Right renal pelvis (tissue), 4 donors: ENCODE data around the gene MDH2. TPM values are rescaled to one million over a fixed set of nuclear protein-coding genes. Genes with fewer than 3 reads are reported as not detected.
"Not testable (repeated sequence)": the region's sequence is repeated elsewhere in the genome, so short reads cannot be mapped to it uniquely, and the experiment has no call there.

Experiments
- DNase-seq, 4 donors: peaks; one replicate each; pipeline ENCODE4 v3.0.0-alpha.2; 2013; ENCODE audit warnings: low read depth in 4 of 4, low spot score in 3 of 4, missing footprints in 1 of 4
- polyA plus RNA-seq, 4 donors: library from polyadenylated mRNA; unstranded; fragments of 120-200 nt; gene quantifications; one replicate each; pipeline ENCODE4 v1.2.1, GENCODE V29; 2013; ENCODE audit not compliant: insufficient read length in 4 of 4

Gene MDH2
- polyA plus RNA-seq, 4 donors: 198 to 284 (median 212) TPM

DNA sequence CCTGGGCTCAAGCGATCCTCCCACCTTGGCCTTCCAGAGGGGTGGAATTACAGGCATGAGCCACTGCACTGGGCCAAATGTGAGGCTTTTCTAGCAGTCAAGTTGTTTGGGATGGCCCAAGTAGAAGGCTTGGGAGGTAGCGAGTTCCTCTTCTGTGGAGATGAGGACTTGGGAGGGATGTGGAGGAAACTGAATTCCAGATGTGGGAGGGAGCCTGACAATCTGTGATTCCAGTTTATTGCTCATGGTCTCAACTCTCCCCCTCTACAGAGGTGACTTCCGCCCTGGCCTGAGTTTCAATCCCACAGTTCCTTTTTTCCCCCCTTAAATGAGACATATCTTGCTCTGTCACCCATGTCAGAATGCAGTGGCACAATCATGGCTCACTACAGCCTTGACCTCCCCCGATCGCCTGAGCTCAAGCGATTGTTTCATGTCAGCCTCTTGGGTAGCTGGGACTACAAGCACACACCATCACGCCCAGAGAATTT lies 3.5 kb upstream of the MDH2 start:
- DNase-seq: no peak

DNA sequence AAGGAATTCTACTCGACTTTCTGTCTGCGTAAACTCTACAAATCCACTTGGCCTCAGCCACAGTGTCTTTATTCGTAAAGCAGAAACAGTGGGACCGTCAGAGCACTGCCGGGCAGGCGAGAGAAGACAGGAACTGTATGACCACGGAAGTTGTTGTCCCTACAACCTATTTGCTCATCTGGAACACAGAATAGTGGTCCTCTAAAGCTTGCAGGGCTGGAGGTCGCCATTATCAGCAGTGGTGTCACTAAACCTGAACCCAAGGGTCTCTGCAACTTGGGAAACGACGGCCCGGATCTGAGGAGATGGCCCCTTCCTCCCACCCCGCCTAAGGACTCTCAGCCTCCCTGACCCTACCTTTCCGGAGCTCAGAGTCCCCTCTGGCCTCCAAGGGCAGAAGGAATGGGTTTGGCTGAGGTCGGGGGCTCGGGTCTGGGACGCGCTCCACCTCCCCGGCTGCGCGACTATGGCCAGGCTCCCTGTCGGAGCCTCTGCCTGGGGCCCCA lies 548 bp upstream of the MDH2 start:
- DNase-seq: no peak

DNA sequence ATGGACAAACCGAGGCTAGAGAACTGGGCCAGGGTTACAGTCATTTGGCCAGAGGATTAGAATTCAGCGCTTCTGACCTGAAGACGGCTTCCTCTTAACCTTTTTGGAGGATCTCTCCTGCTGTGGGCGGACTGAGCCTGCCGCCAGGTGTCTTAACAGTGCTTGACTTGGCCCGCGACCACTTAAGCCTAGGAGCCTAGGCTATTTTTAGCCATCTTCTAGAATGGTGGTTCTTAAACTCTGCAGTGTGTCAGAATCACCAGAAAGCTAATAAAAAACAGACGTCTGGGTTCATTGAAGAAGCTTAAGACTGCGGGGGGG lies 722 bp downstream of the MDH2 start:
- no peak for DNase-seq

DNA sequence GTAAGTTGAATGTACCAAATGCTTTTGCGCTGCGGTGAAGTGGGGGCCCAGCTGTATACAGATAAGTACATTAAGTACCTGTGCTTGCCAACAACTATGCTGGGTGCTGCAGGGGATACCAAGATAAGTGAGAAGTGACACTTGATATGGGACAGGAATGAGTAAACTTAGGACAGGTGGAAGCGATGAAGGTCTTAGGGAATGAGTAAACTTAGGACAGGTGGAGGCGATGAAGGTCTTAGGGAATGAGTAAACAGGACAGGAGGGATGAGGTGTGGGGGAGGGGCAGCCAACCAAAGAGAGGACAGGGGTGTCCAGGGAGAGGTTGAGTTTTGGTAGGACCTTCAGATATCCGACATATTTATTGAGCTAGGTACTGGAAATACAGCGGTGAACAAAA lies 1.4 kb downstream of the MDH2 start:
- no peak for DNase-seq

DNA sequence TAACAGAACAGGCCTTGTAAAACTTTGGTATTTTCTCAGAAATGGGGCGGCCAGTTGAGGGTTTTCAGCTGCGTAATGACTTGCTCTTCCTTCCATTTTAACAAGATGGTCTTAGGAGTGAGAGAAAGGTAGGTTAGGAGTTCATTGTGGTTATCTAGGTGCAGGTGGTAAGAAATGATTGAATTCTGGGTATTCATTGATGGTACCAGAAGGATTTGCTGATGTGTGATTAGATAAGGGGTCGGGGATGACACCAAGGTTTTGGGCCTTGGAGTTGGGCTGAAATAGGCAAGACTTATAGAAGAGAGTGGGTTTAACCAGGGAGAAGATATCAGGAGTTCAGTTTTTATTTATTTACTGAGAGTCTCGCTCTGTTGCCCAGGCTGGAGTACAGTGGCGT lies 2.6 kb downstream of the MDH2 start:
- no peak for DNase-seq

DNA sequence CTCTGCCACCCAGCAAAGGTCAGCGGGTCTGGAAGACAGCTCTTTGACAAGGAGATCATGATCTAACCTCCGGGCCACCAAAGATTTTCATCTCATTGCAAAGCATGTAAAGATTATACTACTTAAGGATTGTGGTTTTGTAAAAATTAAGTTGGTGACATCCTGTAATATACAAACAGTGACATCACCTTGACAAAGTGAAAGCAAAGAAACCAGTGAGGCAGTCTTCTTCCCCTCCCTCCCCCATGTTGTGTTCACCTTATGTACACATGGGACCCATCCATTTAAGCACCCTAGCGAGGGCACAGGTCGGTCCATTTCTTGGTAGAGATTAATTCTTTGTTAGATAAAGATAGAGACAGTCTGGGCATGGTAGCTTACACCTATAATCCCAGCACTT lies 3.9 kb downstream of the MDH2 start:
- DNase-seq: no peak

DNA sequence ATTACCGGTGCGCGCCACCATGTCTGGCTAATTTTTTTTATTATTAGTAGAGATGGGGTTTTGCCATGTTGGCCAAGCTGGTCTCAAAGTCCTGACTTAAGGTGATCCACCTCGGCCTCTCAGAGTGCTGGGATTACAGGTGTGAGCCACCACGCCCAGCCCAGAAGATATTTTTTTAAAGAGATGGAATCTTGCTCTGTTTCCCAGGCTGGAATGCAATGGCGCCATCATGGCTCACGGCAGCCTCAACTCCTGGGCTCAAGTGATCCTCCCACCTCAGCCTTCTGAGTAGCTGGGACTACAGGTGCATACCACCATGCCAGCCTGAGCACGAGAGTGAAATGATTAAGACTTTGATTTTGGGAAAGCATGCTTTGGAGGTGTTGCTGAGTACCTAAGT lies 4.8 kb downstream of the MDH2 start:
- DNase-seq: not testable (repeated sequence)

DNA sequence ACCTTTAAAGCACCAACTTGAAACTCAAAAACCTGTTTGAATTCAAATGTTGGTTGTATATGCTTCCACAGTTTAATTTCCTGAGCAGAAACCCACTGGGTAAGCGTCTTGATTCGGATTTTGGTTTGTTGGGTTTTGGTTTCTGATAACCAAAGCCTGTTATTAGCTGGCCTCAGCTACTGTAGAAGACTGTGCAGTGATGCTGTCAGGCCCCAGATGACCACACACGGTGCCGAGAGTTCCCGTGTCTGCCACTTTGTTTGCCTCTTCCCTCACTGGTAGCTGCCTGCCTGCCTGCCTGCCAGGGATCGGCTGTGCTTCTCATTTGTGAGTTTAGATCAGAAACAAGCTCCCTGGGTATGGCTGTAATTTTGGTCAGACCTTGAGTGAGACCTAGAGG lies 5.6 kb downstream of the MDH2 start:
- DNase-seq: no peak

DNA sequence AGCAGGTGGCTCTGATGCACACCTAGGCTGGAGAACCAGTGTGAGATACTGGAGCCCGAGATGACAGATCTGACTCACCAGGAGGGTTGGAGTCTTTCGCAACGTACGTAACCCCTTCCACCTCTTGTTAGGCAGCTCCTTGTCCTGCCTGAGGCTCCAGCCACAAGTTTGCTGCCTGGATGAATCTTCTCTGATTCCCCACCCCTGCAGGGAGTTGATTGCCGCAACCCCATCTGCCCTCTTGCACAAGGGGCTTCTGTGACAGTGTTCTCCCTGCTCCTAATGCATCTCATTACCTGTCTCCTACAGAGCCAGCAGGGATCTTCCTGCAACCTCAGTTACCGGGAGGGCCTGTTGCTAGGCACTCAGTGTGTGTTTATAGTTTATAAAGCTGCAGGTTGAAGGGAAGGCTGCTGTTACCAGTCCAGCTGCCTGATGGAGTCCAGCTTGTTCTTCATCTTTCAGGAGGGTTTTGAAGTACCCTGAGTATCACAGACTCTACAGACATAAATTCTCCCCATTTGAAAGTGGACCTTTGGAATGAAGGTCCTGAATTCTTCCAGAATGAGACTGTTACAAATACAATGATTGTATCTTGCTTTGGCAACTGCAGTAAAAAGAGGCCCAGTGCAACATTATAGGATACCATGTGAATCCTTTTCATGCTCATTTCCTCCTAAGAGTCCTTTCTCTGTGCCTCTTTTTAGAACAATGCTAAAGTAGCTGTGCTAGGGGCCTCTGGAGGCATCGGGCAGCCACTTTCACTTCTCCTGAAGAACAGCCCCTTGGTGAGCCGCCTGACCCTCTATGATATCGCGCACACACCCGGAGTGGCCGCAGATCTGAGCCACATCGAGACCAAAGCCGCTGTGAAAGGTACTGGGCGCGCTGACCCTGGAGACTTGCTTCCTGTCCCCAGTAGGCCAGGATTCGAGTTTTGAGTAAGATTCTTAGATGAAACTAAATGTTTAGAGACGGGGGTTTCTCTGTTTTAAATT lies 6.5 kb downstream of the MDH2 start:
- no peak for DNase-seq

DNA sequence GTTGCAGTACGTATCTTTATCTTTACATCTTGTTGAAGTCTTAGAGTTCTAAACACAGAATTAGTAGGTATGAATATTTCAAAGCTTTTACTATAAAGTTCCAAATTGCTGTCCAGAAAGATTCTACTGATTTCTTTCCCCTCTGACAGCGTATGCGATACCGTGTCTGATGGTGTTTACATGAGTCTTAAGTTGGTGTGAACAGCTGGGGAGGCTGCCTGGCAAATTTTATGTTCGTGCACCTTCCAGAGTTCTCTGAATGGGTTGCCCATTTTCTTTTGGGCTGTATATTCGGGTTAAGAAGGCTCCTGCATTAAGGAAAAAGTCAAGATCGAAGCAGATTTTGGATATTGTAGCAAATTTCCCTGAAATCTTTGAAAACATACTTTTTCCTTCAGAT lies 8.3 kb downstream of the MDH2 start:
- DNase-seq: no peak

DNA sequence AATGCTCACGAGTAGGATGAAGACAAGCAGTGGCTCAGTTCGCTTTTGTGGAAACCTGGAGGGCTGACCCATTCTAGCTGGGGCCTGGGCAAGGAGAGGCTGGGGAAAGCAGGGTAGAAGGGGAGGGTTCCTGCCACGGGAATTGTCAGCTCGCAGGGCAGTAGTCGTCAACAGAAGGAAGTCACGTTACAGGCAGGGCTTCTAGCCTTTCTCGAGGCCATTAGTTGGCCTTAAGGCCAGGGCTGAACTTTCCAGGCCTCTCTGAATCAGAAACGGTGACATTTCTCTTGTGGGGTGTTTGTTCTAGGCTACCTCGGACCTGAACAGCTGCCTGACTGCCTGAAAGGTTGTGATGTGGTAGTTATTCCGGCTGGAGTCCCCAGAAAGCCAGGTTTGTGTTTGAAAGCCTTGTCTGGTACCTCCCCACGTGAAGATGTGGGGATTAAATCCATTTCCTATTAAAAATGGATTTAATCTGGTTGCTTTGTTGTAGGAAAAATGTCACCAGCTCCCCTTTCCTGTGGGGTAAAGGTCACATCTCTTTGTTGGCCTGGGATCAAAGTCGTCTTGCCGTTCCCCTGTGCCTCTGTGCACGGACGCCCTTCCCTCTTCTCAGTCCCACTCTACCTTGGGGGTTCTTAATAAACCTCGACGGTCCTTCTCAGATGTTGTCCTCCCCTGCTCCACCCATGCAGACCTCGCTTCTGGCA lies 9.4 kb downstream of the MDH2 start:
- no peak for DNase-seq

DNA sequence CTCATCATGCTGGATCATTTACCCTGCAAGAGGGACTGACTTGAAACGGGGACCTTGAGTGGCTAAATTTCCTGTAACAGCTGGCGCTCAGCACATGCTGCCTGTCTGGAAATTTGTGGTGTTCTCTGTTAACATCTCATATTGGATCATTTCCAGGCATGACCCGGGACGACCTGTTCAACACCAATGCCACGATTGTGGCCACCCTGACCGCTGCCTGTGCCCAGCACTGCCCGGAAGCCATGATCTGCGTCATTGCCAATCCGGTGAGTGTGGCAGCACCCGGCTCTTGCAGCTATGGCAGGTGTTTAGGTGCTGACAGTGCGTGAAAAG lies 9.9 kb downstream of the MDH2 start:
- no peak for DNase-seq

DNA sequence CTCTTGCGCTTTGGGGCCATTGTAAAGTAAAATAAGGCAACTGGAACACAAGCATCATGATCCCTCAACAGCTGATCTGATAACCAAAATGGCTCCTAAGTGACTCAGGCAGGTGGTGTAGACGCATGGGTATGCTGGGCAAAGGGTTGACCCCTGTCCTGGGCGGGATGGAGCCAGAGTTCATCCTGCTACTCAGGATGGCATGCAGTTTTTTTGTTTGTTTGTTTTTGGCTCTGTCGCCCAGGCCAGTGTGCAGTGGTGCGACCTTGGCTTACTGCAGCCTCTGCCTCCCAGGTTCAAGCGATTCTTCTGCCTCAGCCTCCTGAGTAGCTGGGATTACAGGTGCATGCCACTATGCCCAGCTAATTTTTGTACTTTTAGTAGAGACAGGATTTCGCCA lies 10.8 kb downstream of the MDH2 start:
- not testable (repeated sequence) for DNase-seq

DNA sequence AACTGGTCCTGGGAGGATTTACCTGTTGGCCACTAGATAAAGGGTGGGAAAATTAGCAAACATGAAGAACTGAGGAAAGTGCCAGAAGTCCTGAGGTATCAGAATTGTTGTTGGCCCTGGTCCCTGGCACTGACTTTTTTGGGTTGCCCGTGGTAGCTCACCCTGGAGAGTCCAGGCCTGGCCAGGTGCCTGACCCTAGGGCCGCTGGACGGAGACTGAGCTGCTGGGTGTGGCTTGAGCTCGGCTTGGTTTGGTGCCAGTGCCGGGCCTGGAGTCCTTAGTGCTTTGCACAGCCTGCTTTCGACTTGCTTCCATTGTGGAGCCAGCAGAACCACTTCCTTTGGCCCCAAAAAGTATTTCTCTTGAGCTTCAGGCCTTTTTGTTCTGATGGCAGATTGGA lies 12.9 kb downstream of the MDH2 start:
- DNase-seq: no peak

DNA sequence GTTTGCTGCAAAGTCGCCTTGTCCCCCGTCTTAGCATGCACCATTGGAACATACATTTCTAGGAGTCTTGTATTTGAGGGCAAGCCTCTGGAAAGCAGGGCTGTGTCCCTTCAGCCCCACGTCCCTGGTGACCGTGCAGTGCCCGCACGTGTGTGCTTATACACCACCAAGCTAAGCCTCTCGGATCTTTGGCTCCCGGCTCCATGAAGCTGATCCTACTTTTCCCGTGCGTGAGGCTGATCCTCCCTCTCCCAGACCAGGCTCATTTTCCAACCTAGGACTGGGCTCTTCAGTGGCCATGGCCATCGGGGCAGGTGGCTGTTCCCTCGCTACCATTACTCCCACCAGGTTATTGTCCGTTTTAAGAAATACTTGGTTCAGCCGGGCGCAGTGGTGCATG lies 14.3 kb downstream of the MDH2 start:
- DNase-seq: no peak

DNA sequence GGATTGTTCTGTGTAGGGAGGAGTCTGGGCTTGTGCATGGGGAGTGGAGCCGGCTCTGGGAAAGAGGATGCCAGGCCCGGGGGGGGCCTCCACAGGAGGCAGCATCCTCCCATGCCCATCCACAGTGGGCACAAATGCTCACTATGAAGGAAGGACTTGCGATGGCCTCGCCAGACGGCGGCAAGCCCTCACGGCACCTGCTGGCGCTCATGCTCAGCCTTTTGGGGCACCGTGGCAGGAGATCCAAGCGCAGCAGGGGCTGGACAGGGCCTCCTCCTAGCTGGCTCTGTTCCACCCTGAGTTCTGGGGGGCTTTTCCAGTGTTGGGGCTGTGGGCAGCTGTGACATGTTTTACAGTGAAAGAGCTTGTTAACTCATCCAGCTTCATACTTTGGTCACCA lies 15.2 kb downstream of the MDH2 start:
- no peak for DNase-seq

DNA sequence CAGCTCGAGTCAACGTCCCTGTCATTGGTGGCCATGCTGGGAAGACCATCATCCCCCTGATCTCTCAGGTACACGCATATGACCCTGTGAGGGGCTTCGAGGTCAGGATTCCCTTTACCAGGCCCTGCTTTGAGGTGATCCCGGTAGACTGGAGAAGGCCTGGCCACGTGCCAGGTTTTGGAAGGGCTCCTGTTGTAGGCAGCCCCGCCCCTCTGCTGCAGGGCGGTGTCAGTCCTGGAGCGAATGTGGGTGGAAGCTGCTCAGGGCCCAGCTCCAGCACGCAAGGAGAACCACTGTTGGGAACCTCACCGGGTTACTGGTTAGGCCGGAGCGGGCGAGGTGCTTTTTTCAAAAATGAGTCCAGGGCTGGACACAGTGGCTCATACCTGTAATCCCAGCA lies 15.6 kb downstream of the MDH2 start:
- DNase-seq: no peak

DNA sequence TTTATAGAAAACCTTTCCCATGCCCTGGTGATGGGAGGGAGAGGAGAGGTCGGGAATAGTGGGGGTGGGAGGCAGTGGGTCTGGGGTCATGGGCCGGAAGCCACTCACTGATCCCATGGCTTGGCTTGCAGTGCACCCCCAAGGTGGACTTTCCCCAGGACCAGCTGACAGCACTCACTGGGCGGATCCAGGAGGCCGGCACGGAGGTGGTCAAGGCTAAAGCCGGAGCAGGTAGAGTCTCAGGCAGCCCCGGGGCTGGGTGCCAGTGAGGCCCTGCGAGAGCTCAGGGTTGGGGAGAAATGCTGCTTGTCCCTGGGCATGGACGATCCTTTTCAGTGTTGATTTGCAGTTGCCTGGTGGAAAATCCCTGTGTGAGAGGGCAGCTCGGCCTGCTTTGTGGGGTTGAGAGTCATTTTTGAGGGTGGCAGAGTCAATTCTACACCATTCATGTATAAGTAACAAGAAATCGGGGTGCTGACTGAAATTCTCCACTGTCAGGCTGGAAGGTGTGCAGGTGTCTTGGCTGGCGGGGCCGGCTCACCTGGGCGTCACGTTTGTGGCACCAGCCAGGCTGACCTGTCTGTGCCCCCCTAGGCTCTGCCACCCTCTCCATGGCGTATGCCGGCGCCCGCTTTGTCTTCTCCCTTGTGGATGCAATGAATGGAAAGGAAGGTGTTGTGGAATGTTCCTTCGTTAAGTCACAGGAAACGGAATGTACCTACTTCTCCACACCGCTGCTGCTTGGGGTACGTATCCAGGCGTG lies 16.5 kb downstream of the MDH2 start:
- DNase-seq: no peak

DNA sequence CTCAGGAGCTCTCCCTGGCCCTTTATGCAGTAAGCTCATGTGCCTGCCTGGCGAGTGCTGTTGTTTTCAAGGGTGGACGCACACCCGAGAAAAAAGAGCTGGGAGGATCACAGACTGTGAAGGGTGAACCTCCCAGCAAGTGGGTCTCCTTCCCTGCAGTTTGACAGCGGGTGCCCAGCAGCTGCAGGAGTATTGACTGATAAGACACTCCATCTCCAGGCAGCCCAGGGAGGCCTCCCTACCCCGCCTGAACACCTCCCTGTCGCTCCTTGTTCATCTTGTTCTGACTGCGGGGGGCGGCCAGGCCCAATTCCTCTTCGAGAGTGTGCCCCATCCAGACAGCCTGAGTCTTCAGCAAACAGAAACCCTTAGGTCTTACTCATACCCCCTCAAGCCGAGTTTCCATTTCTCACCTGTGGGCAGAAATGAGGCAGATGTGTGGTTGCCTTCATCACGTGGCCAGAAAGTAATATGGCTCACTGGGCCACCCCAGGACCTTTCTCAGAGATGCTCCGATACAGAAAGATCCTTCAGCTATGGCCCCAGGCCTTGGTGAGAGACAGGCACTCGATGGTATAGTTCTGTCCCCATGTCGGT lies 17.2 kb downstream of the MDH2 start:
- DNase-seq: no peak

DNA sequence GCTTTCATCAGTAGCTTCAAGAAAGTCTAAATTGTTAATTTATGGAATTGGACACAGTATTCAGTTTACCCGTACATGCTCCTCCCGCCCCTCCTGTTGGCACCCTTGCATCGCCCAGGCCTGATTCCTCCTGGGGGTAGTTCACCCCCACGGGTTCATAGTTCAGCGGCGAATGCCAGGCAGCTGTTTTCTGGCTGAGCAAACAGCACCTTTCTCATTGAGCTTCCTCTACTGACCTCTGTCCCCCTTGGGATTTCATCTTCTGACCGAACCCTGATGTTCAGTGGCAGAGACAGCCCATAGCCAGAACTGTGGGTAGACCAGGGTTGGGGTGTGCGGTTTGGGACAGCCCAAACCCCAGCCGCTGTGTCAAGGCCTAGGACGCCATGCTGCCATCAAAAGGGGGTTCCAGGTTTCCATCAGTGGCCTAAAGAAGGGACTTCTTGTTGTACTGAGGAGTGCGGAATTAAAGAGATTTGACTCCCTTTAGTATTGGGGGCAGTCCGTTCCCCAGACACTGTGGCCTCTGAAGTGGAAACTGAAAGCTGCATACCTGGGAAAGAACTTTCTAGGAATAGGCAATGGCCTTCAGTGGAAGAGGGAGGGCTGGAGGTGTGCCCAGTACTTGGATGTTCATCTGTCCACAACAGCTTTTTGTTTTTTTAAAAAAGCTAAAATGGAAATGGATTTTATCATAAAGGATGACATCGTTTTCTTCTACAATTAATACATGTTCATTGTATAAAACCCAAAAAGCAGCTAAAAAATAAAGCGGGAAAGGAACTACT lies 19.0 kb downstream of the MDH2 start:
- DNase-seq: no peak
